ENCODE results near the gene NCS1. TPM values are rescaled to one million over a fixed set of nuclear protein-coding genes. Genes with fewer than 3 reads are reported as not detected.

Gene NCS1
- total and polyA plus RNA-seq, 2 donors (not counting 1 experiment from before 2014, with no cell fraction given) = 44.9 to 52.0 TPM

- H3K9ac ChIP-seq (ENCODE audit: insufficient read depth, low read length) = no peak overlapping the region
- no peaks in the 10 kb centered on the region for H3K36me3 ChIP-seq (ENCODE audit: control insufficient read depth, insufficient read depth, low read length)
- TF ChIP-seq EZH2 (IDR thresholded peaks at IDR 0.05; ENCODE audit: low read length, missing control alignments) (no peak), CTCF (conservative IDR thresholded peaks at IDR 0.05 in 1 of 2, IDR thresholded peaks at IDR 0.05 in 1 of 2; ENCODE audit: low read depth in 1 of 2, low read length in 2 of 2) (no peak)
- no peaks in the 10 kb centered on the region for H3K9me3 ChIP-seq (ENCODE audit: control insufficient read depth, insufficient read depth, low read depth, low read length)
- H3K4me3 ChIP-seq (replicated peaks in 1 of 4; ENCODE audit: control extremely low read depth in 1 of 4, insufficient read depth in 1 of 4, low read depth in 3 of 4, low read length in 4 of 4) = no peak overlapping the region
- no peak overlapping the region for H3K4me2 ChIP-seq (ENCODE audit: extremely low read depth, insufficient read depth, low read length)
- H2AFZ ChIP-seq (ENCODE audit: low read length) = no peak overlapping the region
- DNase-seq (ENCODE audit: low read depth in 2 of 2) = no peak
- H3K79me2 ChIP-seq (ENCODE audit: control insufficient read depth, insufficient read depth, low read length) = no peaks in the 10 kb centered on the region
- no peaks in the 10 kb centered on the region for H3K27me3 ChIP-seq (ENCODE audit: control insufficient read depth, insufficient read depth, low read length)
- no peak overlapping the region for H3K27ac ChIP-seq (ENCODE audit: insufficient read depth, low read length)
- no peaks in the 10 kb centered on the region for H4K20me1 ChIP-seq (ENCODE audit: control insufficient read depth, extremely low read depth, insufficient read depth, low read length)
- H3K4me1 ChIP-seq (ENCODE audit: control insufficient read depth, extremely low read depth, insufficient read depth, low read length) = peaks cover 2% of the 10 kb centered on the region
These were observed 72.5 kb downstream of the NCS1 start for GRCh38 chr9:130244548-130245165.

DNA sequence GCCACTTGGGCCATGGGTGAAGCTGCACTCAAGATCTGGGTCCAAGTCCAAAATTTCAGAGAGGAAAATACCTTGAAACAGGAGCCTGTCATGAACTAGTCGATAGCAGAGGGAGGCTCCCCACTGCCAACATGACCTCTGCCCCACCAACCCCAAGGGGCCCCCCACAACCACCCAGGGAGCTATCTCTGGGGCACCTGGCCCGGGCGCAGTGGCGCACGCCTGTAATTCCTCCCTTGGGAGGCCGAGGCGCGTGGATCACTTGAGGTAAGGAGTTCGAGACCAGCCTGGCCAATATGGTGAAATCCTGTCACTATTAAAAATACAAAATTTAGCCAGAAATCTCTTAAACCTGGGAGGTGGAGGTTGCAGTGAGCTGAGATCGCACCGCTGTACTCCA lies 73.3 kb downstream of the NCS1 start:
- H3K9ac ChIP-seq (ENCODE audit: insufficient read depth, low read length) = no peak overlapping the region
- no peaks in the 10 kb centered on the region for H3K36me3 ChIP-seq (ENCODE audit: control insufficient read depth, insufficient read depth, low read length)
- H3K27ac ChIP-seq (ENCODE audit: insufficient read depth, low read length) = no peak overlapping the region
- no peaks in the 10 kb centered on the region for H4K20me1 ChIP-seq (ENCODE audit: control insufficient read depth, extremely low read depth, insufficient read depth, low read length)
- no peaks in the 10 kb centered on the region for H3K79me2 ChIP-seq (ENCODE audit: control insufficient read depth, insufficient read depth, low read length)
- TF ChIP-seq CTCF (conservative IDR thresholded peaks at IDR 0.05 in 1 of 2, IDR thresholded peaks at IDR 0.05 in 1 of 2; ENCODE audit: low read depth in 1 of 2, low read length in 2 of 2) = no peak
- no peak for TF ChIP-seq EZH2 (IDR thresholded peaks at IDR 0.05; ENCODE audit: low read length, missing control alignments)
- no peaks in the 10 kb centered on the region for H3K4me1 ChIP-seq (ENCODE audit: control insufficient read depth, extremely low read depth, insufficient read depth, low read length)
- DNase-seq (ENCODE audit: low read depth in 2 of 2) = no peak
- no peak overlapping the region for H3K4me2 ChIP-seq (ENCODE audit: extremely low read depth, insufficient read depth, low read length)
- no peaks in the 10 kb centered on the region for H3K27me3 ChIP-seq (ENCODE audit: control insufficient read depth, insufficient read depth, low read length)
- no peak overlapping the region for H3K4me3 ChIP-seq (replicated peaks in 1 of 4; ENCODE audit: control extremely low read depth in 1 of 4, insufficient read depth in 1 of 4, low read depth in 3 of 4, low read length in 4 of 4)
- no peaks in the 10 kb centered on the region for H3K9me3 ChIP-seq (ENCODE audit: control insufficient read depth, insufficient read depth, low read depth, low read length)
- no peak overlapping the region for H2AFZ ChIP-seq (ENCODE audit: low read length)

GRCh38 chr9:130246126-130246525 lies 73.9 kb downstream of the NCS1 start:
- no peak overlapping the region for H3K9ac ChIP-seq (ENCODE audit: insufficient read depth, low read length)
- no peak overlapping the region for H3K4me2 ChIP-seq (ENCODE audit: extremely low read depth, insufficient read depth, low read length)
- peaks cover 2% of the 10 kb centered on the region for H3K27me3 ChIP-seq (ENCODE audit: control insufficient read depth, insufficient read depth, low read length)
- H3K9me3 ChIP-seq (ENCODE audit: control insufficient read depth, insufficient read depth, low read depth, low read length) = no peaks in the 10 kb centered on the region
- H4K20me1 ChIP-seq (ENCODE audit: control insufficient read depth, extremely low read depth, insufficient read depth, low read length) = no peaks in the 10 kb centered on the region
- DNase-seq (ENCODE audit: low read depth in 2 of 2) = no peak
- H2AFZ ChIP-seq (ENCODE audit: low read length) = no peak overlapping the region
- no peaks in the 10 kb centered on the region for H3K36me3 ChIP-seq (ENCODE audit: control insufficient read depth, insufficient read depth, low read length)
- no peak overlapping the region for H3K27ac ChIP-seq (ENCODE audit: insufficient read depth, low read length)
- no peaks in the 10 kb centered on the region for H3K79me2 ChIP-seq (ENCODE audit: control insufficient read depth, insufficient read depth, low read length)
- TF ChIP-seq CTCF (conservative IDR thresholded peaks at IDR 0.05 in 1 of 2, IDR thresholded peaks at IDR 0.05 in 1 of 2; ENCODE audit: low read depth in 1 of 2, low read length in 2 of 2) (no peak), EZH2 (IDR thresholded peaks at IDR 0.05; ENCODE audit: low read length, missing control alignments) (no peak)
- H3K4me3 ChIP-seq (replicated peaks in 1 of 4; ENCODE audit: control extremely low read depth in 1 of 4, insufficient read depth in 1 of 4, low read depth in 3 of 4, low read length in 4 of 4) = no peak overlapping the region
- H3K4me1 ChIP-seq (ENCODE audit: control insufficient read depth, extremely low read depth, insufficient read depth, low read length) = no peaks in the 10 kb centered on the region

Measured in fibroblast of lung (primary cell).